ENCODE measurements around the gene SLC19A2.

GRCh38 chr1:169515641-169516040 lies 29.9 kb upstream of the SLC19A2 start:
- TF ChIP-seq CTCF (IDR thresholded peaks at IDR 0.05; ENCODE audit: poor library complexity, severe bottlenecking) (no peak), EZH2 (IDR thresholded peaks at IDR 0.05; ENCODE audit: borderline replicate concordance, insufficient read depth, low read length, poor library complexity, severe bottlenecking) (no peak), SMC3 (conservative IDR thresholded peaks at IDR 0.05; ENCODE audit: poor library complexity) (no peak), REST (IDR thresholded peaks at IDR 0.05; ENCODE audit: borderline replicate concordance) (no peak), EP300 (conservative IDR thresholded peaks at IDR 0.05; ENCODE audit: poor library complexity, severe bottlenecking) (no peak), POLR2AphosphoS5 (IDR thresholded peaks at IDR 0.05) (no peak), RAD21 (conservative IDR thresholded peaks at IDR 0.05) (no peak)
